Measurements from ENCODE around the gene MXRA7.

DNA sequence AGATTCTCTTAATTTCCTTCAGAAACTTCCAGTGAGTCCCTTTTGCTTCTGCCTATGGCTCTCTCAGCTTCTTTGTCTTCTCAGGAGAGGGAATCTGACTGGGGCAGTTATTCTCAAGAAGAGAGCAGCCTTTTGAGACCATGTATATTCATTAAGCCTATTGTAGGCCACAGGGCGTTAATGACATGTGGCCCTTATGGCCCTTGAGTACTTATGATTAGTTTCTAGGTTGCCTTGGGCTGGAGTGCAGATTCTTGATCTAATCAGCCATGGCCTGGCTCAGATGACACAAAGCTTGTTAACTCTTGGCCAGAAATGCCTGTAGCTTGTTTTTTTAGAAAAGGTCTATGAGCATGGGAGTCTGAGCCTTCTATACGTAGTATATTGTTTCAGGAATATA, 44.5 kb upstream of the MXRA7 start:
- TF ChIP-seq, protein P1, sequence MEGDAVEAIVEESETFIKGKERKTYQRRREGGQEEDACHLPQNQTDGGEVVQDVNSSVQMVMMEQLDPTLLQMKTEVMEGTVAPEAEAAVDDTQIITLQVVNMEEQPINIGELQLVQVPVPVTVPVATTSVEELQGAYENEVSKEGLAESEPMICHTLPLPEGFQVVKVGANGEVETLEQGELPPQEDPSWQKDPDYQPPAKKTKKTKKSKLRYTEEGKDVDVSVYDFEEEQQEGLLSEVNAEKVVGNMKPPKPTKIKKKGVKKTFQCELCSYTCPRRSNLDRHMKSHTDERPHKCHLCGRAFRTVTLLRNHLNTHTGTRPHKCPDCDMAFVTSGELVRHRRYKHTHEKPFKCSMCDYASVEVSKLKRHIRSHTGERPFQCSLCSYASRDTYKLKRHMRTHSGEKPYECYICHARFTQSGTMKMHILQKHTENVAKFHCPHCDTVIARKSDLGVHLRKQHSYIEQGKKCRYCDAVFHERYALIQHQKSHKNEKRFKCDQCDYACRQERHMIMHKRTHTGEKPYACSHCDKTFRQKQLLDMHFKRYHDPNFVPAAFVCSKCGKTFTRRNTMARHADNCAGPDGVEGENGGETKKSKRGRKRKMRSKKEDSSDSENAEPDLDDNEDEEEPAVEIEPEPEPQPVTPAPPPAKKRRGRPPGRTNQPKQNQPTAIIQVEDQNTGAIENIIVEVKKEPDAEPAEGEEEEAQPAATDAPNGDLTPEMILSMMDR (IDR thresholded peaks at IDR 0.05), result no peak
- no peak for TF ChIP-seq POLR2AphosphoS5 (IDR thresholded peaks at IDR 0.05; ENCODE audit: low read depth, low read length)
- TF ChIP-seq, protein P2, sequence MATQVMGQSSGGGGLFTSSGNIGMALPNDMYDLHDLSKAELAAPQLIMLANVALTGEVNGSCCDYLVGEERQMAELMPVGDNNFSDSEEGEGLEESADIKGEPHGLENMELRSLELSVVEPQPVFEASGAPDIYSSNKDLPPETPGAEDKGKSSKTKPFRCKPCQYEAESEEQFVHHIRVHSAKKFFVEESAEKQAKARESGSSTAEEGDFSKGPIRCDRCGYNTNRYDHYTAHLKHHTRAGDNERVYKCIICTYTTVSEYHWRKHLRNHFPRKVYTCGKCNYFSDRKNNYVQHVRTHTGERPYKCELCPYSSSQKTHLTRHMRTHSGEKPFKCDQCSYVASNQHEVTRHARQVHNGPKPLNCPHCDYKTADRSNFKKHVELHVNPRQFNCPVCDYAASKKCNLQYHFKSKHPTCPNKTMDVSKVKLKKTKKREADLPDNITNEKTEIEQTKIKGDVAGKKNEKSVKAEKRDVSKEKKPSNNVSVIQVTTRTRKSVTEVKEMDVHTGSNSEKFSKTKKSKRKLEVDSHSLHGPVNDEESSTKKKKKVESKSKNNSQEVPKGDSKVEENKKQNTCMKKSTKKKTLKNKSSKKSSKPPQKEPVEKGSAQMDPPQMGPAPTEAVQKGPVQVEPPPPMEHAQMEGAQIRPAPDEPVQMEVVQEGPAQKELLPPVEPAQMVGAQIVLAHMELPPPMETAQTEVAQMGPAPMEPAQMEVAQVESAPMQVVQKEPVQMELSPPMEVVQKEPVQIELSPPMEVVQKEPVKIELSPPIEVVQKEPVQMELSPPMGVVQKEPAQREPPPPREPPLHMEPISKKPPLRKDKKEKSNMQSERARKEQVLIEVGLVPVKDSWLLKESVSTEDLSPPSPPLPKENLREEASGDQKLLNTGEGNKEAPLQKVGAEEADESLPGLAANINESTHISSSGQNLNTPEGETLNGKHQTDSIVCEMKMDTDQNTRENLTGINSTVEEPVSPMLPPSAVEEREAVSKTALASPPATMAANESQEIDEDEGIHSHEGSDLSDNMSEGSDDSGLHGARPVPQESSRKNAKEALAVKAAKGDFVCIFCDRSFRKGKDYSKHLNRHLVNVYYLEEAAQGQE (IDR thresholded peaks at IDR 0.05; ENCODE audit: insufficient read depth in 1 of 2, low read depth in 2 of 2, low read length in 1 of 2), result no peak
- no peak for TF ChIP-seq SIN3A (IDR thresholded peaks at IDR 0.05; ENCODE audit: borderline replicate concordance, insufficient read depth, low read depth, low read length)
- TF ChIP-seq TCF7L2 (IDR thresholded peaks at IDR 0.05; ENCODE audit: low read depth, low read length), result no peak

Measured in Panc1 (cell line).